Natural killer cell (primary cell): ENCODE data around the gene PRSS57. TPM values are rescaled to one million over a fixed set of nuclear protein-coding genes. Genes with fewer than 3 reads are reported as not detected.

Source experiments
- ATAC-seq, 3 donors: fragments of 150-1000 bp in 2 of 3; fragments of 200-7000 bp in 1 of 3; cut with Tn5 transposase; 1 replicate in 1 of 3; 2 replicates in 2 of 3; pipeline ENCODE4 v1.10.0; 2021; ENCODE audit warnings: mild to moderate bottlenecking in 2 of 3, moderate library complexity in 2 of 3
- DNase-seq, 2 donors: peaks; one replicate each; pipeline versions ENCODE4 v3.0.0 to v3.0.0-alpha.2; 2013 to 2021; ENCODE audit warnings: mixed read lengths in 1 of 2
- H3K27ac ChIP-seq: one replicate; pipeline ENCODE4 v1.5.1; 2013; ENCODE audit warnings: mild to moderate bottlenecking, low read length
- H3K27me3 ChIP-seq: one replicate; pipeline ENCODE4 v1.6.1; 2013; ENCODE audit warnings: low read length; ENCODE audit not compliant: control insufficient read depth, insufficient read depth
- H3K36me3 ChIP-seq: one replicate; pipeline ENCODE4 v1.6.1; 2013; ENCODE audit warnings: low read length; ENCODE audit not compliant: control insufficient read depth, insufficient read depth
- H3K4me1 ChIP-seq: one replicate; pipeline ENCODE4 v1.6.1; 2013; ENCODE audit warnings: low read length; ENCODE audit not compliant: control insufficient read depth, insufficient read depth
- H3K4me3 ChIP-seq: one replicate; pipeline ENCODE4 v1.5.1; 2013; ENCODE audit warnings: low read length
- H3K9me3 ChIP-seq: one replicate; pipeline ENCODE4 v1.6.1; 2013; ENCODE audit warnings: low read length; ENCODE audit not compliant: control insufficient read depth, insufficient read depth
- H3K27ac Mint-ChIP-seq, 2 donors: one replicate each; pipeline ENCODE4 v1.8.0; 2022; ENCODE audit warnings: mild to moderate bottlenecking in 2 of 2, mixed read lengths in 2 of 2, moderate library complexity in 1 of 2
- H3K27me3 Mint-ChIP-seq, 2 donors: one replicate each; pipeline ENCODE4 v1.8.0; 2022; ENCODE audit warnings: low read depth in 2 of 2, mixed read lengths in 2 of 2
- H3K36me3 Mint-ChIP-seq: one replicate; pipeline ENCODE4 v1.8.0; 2022; ENCODE audit warnings: mixed read lengths
- H3K4me1 Mint-ChIP-seq, 2 donors: one replicate each; pipeline ENCODE4 v1.8.0; 2022; ENCODE audit warnings: mixed read lengths in 2 of 2
- H3K4me3 Mint-ChIP-seq: one replicate; pipeline ENCODE4 v1.8.0; 2022; ENCODE audit warnings: mild to moderate bottlenecking, moderate library complexity, mixed read lengths
- H3K9me3 Mint-ChIP-seq, 2 donors: one replicate each; pipeline ENCODE4 v1.8.0; 2022; ENCODE audit warnings: mixed read lengths in 2 of 2
- CTCF ChIP-seq: fragments of 200-600 bp; IDR thresholded peaks from one replicate; pipeline ENCODE4 v1.8.0; 2022; ENCODE audit warnings: antibody characterized with exemption
- WGBS: methylation state at CpG from one replicate; pipeline ENCODE4 v1.1.7; 2013; ENCODE audit warnings: missing lambda C conversion rate; ENCODE audit not compliant: insufficient coverage; 5-methylcytosine and 5-hydroxymethylcytosine counted together
- intact Hi-C: fragments of 100-400 bp; cut with micrococcal nuclease; formaldehyde crosslinking; loops from one replicate; pipeline ENCODE4 v1.14.2; 2022
- total RNA-seq, 4 donors: library from RNA; stranded (reverse); fragments of 120-200 nt in 1 of 4; gene quantifications; one replicate each; pipeline versions ENCODE4 v1.2.3 to v1.2.4, GENCODE V29; 2013 to 2022

PRSS57 gene
- total RNA-seq, 3 donors from 2014 or later (not counting 1 experiment from before 2014, with no cell fraction given) = 1.5 to 11.7 (median 4.5) TPM

GRCh38 chr19:737591-738093 lies 42.4 kb upstream of the PRSS57 start:
- Histone ChIP-seq H3K9me3 (no peaks in the 10 kb centered on the region), H3K4me3 (no peak overlapping the region), H3K27ac (no peak overlapping the region), H3K27me3 (no peaks in the 10 kb centered on the region), H3K36me3 (no peaks in the 10 kb centered on the region), H3K4me1 (peaks cover 19% of the 10 kb centered on the region)
- Mint-ChIP-seq H3K27me3 (no peaks in the 10 kb centered on the region), H3K4me3 (no peak overlapping the region), H3K27ac (no peak overlapping the region), H3K9me3 (no peaks in the 10 kb centered on the region), H3K36me3 (no peaks in the 10 kb centered on the region), H3K4me1 (peaks cover 0 to 23% of the 10 kb centered on the region in 2 donors)
- DNase-seq = peak; percentile 49 to 77
- 42% methylated on average over 22 of the region's 22 CpGs for WGBS
- intact Hi-C loops = no loop called here
- peak; percentile 41 for TF ChIP-seq CTCF
- ATAC-seq = peak; percentile 56 to 74 (median 65)

- TF ChIP-seq CTCF = no peak
- Mint-ChIP-seq H3K36me3 (no peaks in the 10 kb centered on the region), H3K4me3 (no peak overlapping the region), H3K27me3 (no peaks in the 10 kb centered on the region), H3K27ac (no peak overlapping the region), H3K4me1 (peaks cover 0 to 26% of the 10 kb centered on the region in 2 donors), H3K9me3 (no peaks in the 10 kb centered on the region)
- 94% methylated on average over 32 of the region's 32 CpGs for WGBS
- ATAC-seq = no peak
- Histone ChIP-seq H3K4me1 (peaks cover 26% of the 10 kb centered on the region), H3K36me3 (no peaks in the 10 kb centered on the region), H3K9me3 (no peaks in the 10 kb centered on the region), H3K27me3 (no peaks in the 10 kb centered on the region), H3K27ac (no peak overlapping the region), H3K4me3 (no peak overlapping the region)
- intact Hi-C loops = no loop called here
- no peak for DNase-seq
Observed at GRCh38 chr19:736125-736524, 40.9 kb upstream of the PRSS57 start.

- H3K9me3 ChIP-seq = no peaks in the 10 kb centered on the region
- no peak overlapping the region for H3K27ac ChIP-seq
- Mint-ChIP-seq H3K4me3 (no peak overlapping the region), H3K36me3 (no peaks in the 10 kb centered on the region), H3K4me1 (peaks cover 0 to 26% of the 10 kb centered on the region in 2 donors), H3K9me3 (no peaks in the 10 kb centered on the region), H3K27me3 (no peaks in the 10 kb centered on the region), H3K27ac (no peak overlapping the region)
- 89% methylated on average over 13 of the region's 13 CpGs for WGBS
- no peaks in the 10 kb centered on the region for H3K36me3 ChIP-seq
- no peak overlapping the region for H3K4me3 ChIP-seq
- intact Hi-C loops = loop anchor here (1.0 kb wide), 2 partner anchors 69 to 150 kb away; no protein-coding TSS in a partner anchor
- no peak for TF ChIP-seq CTCF
- peaks cover 26% of the 10 kb centered on the region for H3K4me1 ChIP-seq
- ATAC-seq (no peak), DNase-seq (no peak)
- H3K27me3 ChIP-seq = no peaks in the 10 kb centered on the region
Observed at GRCh38 chr19:734716-735115, 39.5 kb upstream of the PRSS57 start.
